ENCODE results near the gene ATP2B2. TPM values are rescaled to one million over a fixed set of nuclear protein-coding genes. Genes with fewer than 3 reads are reported as not detected.

ATP2B2 gene
- total and polyA plus RNA-seq, 10 of the 15 experiments (the other 5 are each of a cell fraction or from before 2014, with no cell fraction given): 0.04 TPM; not detected in 9

- ChIA-PET CTCF (no interaction called here), SMC1A (ENCODE audit: uncharacterized antibody, unreplicated experiment) (no interaction called here), POLR2A (interaction anchor here (0.6 kb wide), 1 partner anchor 130 kb away, joined by 5 read pairs; no protein-coding TSS in a partner anchor), RAD21 (ENCODE audit: unreplicated experiment) (no interaction called here)
- Histone ChIP-seq H3K9me3 (replicated peaks; ENCODE audit: control insufficient read depth, insufficient read depth, low read length) (no peaks in the 10 kb centered on the region), H3K36me3 (ENCODE audit: control insufficient read depth in 2 of 2, insufficient read depth in 2 of 2, low read length in 1 of 2) (no peaks in the 10 kb centered on the region), H3K4me1 (ENCODE audit: control insufficient read depth, insufficient read depth, low read length) (peaks cover 14% of the 10 kb centered on the region), H3K4me3 (no peak overlapping the region), H3K9ac (ENCODE audit: control insufficient read depth, insufficient read depth, low read length) (no peak overlapping the region), H4K20me1 (ENCODE audit: control insufficient read depth, insufficient read depth) (no peaks in the 10 kb centered on the region), H3K27me3 (replicated peaks in 1 of 2; ENCODE audit: control insufficient read depth in 2 of 2, insufficient read depth in 2 of 2, low read length in 1 of 2) (no peaks in the 10 kb centered on the region; a peak in 2 of 4 replicates), H3K27ac (ENCODE audit: control insufficient read depth, insufficient read depth) (no peak overlapping the region), H2AFZ (ENCODE audit: control insufficient read depth, low read depth, low read length) (no peak overlapping the region), H3K4me2 (ENCODE audit: control insufficient read depth, insufficient read depth) (no peak overlapping the region), H3K79me2 (ENCODE audit: control insufficient read depth, insufficient read depth, low read length) (no peaks in the 10 kb centered on the region)
- DNase-seq (ENCODE audit: low read depth, low spot score) (no peak), ATAC-seq (no peak), FAIRE-seq (no peak)
- intact Hi-C loops (cut with micrococcal nuclease; ENCODE audit: unreplicated experiment): no loop called here
- in situ Hi-C loops (cut with MboI): no loop called here
- no TSS peak for BruUV-seq (replicated peaks)
- WGBS (ENCODE audit: insufficient coverage, insufficient replicate concordance, low lambda C conversion rate, missing lambda C conversion rate): 28% methylated on average over 4 of the region's 4 CpGs
- no peak for TF ChIP-seq IRF5 (IDR thresholded peaks at IDR 0.05; ENCODE audit: borderline replicate concordance)
- TF ChIP-seq TAF1 (IDR thresholded peaks at IDR 0.05; ENCODE audit: borderline replicate concordance, low read depth, low read length): no peak
- TF ChIP-seq HDAC2 (IDR thresholded peaks at IDR 0.05): no peak
- no peak for TF ChIP-seq NFYB (IDR thresholded peaks at IDR 0.05; ENCODE audit: insufficient read depth, low read depth, low read length)
- TF ChIP-seq DPF2 (IDR thresholded peaks at IDR 0.05): no peak
- TF ChIP-seq ZNF687 (IDR thresholded peaks at IDR 0.05): no peak
- no peak for TF ChIP-seq ZBED1 (IDR thresholded peaks at IDR 0.05; ENCODE audit: borderline replicate concordance)
- TF ChIP-seq CTCF (IDR thresholded peaks at IDR 0.05 in 2 of 3, conservative IDR thresholded peaks at IDR 0.05 in 1 of 3; ENCODE audit: control insufficient read depth in 2 of 3, extremely low read depth in 1 of 3, insufficient read depth in 1 of 3, low read depth in 3 of 3, low read length in 3 of 3): peak in 1 of 3 experiments; percentile 10; a peak in 1 of 6 replicates
- no peak for TF ChIP-seq ZNF217 (IDR thresholded peaks at IDR 0.05)
These were observed 113.1 kb downstream of the ATP2B2 start for GRCh38 chr3:10392244-10392643.
